DMS79 treated with DMSO at 0.1 percent for 48 hours (cell line): ENCODE results near the gene TNFAIP2.
"Not testable (repeated sequence)": the region's sequence is repeated elsewhere in the genome, so short reads cannot be mapped to it uniquely, and the experiment has no call there.

ENCODE experiments used
- DNase-seq: peaks from one replicate; lab custom pipeline; 2025; lab: John Stamatoyannopoulos, UW

Gene TNFAIP2

DNA sequence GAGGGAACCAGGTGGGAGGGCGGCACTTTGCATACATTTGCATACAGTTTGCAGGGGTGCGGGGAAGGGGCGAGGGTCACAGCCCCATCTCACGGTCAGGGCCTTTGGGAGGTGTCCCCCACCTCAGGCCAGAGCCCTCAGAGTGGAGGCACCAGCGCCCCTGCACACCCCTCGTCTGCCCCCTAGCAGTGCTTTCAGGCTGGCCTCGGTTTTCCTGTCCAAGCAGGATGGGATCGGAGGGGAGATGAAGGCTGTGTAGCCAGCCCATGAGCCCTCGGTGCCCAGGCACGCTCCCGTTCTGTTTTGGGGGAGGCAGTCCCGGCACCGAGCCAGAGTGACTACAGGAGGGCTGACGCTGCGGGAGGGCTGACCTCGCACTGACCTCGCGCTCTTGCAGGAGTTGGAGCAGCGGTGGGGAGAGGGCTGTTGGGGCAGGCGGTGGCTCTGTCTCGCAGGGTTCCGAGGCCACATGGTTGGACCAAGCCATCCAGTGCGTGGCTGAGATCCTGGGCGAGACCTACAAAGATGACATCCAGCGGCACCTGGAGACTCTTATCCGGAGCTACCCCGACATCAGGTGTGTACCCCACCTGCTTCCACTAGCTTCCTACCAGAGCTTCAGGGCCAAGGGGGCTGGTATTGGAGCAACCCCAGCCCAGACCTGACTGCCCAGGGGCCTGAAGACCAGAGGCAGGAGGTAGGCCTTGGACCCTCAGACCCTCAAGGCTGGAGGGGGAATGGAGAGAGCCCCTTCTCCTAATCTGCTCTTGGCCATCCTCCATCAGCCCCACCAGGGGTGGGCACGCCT lies 15.1 kb upstream of the TNFAIP2 start:
- DNase-seq, result no peak

DNA sequence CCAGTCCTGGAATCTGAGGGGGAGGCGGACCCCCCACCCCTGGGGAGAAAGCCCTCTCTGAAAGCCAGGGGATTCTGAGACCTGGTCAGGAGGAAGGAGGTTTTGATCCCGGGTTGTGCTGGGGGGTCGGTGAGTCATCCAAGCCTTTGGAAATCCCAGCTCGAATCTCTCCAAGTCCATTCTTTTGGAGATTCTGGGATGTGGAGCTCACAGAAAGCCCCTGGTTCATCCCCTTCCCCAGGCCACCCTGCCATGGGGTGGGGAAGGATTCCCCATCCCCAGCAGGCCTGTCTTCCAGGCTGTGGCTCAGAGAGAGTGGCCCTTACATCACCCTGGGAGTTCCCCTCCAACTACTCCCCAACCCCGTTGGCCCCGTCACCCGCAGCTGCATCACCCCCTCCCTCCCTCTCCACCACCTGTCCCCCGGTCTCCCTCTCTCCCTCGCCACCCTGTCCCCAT lies 14.5 kb upstream of the TNFAIP2 start:
- no peak for DNase-seq

DNA sequence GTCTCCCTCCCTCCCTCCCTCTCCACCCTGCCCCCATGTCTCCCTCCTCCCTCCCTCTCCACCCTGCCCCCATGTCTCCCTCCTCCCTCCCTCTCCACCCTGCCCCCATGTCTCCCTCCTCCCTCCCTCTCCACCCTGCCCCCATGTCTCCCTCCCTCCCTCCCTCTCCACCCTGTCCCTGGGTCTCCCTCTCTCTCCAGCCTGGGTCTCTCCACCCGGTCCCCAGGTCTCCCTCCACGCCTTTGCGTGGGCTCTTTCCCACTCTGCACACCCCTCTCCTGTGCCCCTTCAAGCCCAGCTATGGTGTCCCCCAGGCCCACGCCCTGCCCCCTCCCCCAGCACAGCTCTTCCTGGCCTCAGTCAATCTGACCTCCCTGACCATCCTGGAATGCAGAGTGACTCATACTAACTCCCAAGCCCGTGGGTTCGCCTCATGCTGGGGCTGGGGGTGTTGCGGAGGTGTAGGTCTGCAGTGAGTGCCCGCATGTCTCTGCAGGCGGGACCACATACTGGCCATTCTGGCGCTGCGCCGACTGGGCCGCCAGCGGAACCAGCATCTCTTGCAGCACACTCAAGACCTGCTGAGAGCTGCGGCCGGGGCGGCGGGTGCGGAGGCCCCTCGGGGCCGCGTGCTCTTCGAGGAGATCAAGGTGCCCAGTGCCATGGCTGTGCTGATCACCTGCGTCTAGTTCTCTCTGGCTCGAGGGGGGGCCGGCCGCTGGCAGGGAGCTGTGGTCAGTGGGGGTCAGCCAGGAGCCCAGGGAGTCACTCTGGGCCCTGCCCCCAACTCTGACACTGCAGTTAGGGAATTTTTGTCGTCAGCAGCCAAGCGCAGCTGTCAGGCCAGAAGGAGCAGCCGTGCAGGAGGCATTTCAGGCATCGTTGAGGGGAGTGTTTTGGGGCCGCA lies 13.5 kb upstream of the TNFAIP2 start:
- DNase-seq, result no peak

DNA sequence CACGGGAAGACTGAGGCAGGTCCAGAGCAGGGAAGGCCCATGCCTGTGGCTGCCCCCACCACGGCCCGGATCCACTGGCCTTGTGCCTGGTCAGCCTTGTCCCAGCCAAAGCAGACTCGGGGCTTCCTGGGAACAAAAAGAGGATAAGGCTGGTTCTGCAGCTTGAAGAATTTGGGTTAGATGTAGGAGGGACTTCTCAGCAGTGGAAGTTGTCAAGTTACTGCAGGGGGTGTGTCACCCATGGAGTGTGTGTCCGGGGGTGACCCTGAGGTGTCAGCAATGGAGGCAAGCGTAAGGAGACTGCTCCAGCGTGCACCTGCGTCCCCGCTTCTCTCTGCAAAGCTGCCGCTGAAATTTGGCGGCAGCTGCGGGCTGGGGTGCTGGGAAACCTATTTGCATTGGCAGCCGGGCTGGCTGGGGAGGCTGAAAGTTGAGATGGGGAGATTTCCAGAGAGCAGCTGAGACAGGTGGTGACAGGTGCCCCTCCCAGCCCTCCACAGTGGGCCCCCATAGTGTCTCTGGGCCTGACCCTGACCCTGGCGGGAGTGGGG lies 12.5 kb upstream of the TNFAIP2 start:
- DNase-seq, result no peak

DNA sequence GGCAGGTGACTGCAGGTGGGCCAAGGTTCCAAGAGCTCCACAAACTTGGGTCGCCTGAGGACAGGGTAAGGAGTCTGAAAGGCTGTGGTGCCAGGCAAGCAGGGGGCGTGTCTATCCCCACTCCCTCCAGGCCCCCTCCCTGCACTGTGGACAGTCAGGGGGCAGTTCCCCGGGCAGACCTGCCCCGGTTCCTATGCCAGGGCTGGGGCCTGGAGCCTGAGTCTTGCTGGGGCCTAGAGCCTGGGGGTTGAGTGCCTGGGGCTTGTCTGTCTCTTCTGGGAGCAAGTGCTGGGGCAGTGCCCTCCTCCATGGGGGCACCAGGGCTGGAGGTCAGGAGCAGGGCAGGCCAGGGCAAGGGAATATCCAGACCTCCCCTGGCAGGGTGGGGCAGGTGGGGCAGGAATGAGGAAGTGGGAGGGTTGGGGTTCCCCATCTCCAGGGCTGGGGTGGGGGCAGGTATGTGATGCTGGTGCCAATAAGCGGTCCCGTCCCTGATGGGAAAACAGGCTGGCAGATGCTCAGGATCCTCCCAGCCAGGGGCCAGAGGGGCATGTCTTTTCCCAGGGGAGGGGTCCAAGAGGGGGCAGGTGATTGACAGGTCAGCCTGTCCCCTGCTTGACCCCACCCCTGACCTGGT lies 11.9 kb upstream of the TNFAIP2 start:
- DNase-seq, result no peak

DNA sequence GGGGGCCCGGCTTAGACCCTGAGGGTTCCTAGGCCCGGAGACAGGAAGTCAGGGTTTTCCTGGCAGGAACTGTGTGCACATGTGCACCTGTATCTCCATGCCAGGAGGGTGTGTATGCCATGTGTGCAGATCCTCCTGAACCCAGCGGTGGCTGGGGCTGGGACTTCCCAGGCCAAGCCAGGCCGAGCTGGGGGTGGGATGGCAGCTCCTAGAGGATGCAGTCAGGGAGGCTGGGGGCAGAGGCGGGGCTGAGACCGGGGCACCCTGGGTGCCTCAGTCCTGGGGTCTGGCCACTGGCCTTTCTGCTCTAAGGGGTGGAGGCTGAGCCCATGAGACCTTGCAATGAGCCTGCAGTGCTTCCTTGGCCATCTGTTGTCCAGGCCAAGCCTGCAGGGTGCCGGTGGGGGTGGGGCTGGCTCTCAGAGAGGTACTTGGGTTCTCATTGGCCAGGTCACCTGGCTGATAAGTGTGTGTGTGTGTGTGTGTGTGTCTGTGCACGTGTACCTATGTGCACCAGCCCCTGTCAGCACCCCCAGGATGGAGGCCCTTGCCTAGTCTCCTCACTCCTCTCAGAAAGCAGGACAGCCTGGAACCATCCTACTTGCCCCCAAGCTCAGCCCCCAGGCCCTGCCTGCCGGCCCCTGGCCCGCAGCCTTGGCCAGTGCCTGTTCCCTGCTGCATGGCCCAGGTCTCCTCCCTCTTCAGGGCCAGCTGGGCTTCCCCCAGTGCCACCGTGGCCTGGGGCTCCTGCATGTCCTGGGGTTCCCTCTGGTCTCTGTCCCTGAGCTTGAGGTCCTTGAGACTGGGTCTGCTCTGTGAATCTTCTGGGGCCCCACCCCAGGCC lies 10.6 kb upstream of the TNFAIP2 start:
- DNase-seq, result no peak

DNA sequence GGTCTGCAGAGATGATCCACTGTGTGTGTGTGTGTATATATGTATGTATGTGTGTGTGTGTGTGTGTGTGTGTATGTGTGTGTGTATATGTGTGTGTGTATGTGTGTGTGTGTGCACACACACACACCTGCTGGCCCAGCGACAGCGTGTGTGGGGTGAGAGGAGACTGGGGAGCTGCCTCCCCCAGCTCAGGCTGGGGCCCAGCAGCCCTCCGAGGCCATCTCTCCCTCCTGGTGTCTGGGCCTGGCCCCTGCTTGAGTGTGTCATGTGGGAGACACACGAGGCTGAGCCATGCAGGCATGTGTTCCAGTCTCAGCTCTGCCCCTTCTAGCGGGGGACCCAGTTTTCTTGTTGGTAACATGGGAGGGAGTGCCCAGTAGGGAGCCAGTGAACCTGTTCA lies 10.0 kb upstream of the TNFAIP2 start:
- DNase-seq, result no peak

DNA sequence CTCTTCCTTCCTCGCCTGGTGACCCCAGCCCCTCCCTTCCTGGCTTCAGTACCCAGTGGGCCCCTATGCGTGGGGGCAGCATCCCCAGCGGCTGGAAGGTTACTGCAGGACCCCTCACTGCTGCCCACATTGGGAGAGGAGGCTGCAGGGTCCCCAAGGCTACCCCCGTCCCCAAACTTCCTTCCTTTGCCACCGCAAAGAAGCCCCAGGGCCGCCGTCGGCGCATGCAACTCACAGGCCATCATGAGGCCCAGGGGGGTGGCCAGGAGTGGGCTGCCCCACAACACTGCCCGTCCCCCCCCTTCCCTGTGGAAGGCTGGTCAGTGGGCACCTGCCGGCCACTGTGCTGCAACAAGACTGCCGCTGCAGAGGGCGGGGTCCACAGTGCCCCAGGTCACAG lies 9.5 kb upstream of the TNFAIP2 start:
- DNase-seq, result no peak

DNA sequence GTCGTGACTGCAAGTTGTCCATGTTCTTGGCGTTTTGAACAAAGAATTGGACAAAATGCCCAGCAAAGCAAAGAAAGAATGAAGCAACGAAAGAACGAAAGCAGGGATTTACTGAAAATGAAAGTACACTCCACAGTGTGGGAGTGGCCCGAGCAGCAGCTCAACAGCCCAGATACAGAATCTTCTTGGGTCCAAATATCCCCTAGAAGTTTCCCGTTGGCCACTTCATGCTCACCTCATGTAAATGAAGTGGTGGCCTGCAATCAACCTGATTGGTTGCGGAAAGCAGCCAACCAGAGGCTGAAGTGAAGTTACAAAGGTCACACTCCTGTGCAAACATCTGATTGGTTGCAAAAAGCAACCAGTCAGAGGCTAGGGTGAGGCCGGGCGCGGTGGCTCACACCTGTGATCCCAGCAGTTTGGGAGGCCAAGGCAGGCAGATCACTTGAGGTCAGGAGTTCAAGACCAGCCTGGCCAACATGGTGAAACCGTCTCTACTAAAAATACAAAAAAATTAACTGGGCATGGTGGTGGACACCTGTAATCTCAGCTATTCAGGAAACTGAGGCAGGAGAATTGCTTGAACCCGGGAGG lies 8.1 kb upstream of the TNFAIP2 start:
- DNase-seq, result not testable (repeated sequence)

DNA sequence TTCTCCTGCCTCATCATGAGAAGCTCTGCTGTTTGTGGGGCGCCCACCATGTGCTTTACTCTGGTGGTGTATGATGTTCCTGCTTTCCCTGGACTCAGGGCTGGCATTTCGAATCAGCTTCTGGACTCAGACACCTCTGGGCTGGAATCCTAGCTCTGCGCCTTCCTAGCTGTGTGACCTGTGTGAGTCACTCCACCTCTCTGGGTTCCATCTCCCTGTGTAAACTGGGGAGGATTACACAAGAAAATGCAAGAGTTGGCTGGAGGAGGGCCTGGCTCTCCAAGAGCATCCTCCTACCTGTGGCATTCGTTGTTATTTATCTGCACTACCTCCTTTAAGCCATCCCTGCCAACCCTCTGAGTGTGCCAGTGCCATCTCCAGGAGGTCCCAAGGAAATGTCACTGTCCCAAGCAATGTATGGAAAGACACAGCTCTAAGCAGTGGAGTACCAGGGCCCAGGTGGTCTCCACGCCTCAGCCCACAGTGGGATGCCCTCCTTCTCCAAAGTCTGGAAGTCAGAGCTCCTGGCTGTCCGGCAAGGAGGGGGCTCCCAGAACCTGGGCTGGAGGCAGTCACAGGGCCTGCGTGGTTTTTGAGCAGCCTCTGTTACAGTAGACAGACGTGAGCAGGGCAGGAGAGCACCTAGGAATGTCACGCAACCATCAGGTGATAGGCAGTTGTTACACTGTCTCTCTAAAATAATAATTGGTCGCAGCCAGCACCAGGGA lies 7.3 kb upstream of the TNFAIP2 start:
- DNase-seq, result no peak

DNA sequence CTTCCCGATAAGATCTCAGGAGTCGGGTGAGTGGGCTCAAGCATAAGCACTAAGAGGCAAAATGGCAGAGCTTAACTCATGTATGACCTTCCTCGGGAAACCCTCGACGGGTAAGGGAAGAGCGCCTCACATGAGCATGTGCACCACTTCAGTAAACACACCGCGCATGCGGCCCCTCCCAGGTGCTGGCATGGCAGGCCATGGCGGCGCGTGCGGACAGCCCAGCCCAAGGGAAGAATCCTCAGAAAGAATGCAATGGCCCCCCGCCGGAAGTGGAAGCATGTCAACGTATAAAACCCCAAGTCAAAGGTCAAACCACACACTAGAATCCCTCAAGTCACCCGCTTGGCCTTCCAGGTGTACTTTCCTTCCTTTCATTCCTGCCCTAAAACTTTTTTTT lies 6.6 kb upstream of the TNFAIP2 start:
- no peak for DNase-seq

DNA sequence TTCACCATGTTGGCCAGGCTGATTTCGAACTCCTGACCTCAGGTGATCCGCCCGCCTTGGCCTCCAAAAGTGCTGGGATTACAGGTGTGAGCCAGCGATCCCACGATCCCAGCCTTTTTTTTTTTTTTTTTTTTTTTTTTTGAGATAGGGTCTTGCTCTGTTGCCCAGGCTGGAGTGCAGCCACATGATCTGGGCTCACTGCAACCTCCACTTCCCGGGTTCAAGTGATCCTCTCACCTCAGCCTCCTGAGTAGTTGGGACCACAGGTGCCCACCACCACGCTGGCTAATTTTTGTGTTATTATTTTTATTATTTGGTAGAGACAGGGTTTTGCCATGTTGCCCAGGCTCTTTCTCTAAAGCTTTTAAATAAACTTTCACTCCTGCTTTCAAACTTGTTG lies 5.8 kb upstream of the TNFAIP2 start:
- DNase-seq, result not testable (repeated sequence)

DNA sequence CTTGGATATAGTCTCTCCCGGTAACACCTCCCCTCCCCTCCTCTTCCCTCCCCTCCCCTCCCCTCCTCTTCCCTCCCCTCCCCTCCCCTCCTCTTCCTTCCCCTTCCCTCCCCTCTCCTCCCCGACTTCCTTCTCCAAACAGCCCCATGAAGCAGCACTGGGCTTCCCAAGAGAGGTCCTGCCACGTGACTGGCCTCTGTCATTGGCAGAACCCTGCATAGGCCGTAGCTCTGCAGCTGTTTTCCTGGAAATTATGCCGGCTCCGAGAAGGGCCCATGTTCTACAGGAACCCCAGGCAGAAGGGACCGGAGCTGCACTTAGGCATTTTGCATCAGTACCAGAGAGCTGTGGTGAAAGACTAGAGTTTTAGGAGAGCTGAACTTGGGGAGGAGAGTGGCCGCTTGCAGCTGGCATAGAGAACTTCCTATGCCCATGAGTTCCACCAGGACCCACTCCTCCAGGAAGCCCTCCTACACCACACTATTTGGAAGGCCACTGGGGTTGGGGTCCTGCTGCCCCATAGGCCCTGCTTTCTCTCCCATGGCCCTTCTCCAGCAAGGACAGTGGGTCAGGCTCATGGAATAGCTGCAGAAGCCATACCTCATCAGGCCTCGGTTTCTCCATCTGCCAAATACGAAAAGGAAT lies 5.1 kb upstream of the TNFAIP2 start:
- no peak for DNase-seq

DNA sequence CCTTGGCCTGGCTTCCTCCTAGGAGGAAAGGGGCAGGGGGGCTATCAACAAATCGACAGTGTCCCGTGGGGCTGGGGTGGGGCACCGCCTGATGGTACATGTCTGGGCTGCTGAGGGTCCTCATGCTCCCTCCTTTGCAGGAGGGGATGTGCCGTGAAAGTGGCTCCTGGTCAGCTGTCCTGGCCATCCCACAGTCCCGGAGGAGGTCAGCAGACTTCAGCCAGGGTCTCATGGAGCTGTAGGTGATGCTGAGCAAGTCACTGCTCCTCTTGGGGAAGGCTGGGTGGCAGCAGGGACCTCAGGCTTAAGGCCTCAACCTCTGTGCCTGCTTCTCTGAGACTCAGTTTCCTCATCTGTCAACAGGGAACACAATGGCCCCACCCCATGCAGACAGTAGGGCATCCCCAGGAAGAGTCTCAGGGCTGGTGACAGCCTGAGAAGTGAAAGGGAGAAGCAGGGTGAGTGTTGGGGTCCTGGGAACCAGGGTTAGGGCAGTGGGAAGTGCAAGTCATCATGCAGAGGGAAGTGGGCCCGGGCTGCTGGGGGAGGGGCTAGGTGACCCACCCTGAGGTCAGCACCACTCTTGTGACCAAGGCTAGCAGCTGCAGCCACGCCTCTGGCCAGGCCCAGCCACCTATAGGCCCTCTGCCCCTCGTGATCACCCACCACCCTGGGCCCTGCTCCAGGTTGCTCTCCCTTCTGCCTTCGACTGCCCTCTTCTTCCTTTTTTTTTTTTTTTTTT lies 4.4 kb upstream of the TNFAIP2 start:
- DNase-seq, result no peak

DNA sequence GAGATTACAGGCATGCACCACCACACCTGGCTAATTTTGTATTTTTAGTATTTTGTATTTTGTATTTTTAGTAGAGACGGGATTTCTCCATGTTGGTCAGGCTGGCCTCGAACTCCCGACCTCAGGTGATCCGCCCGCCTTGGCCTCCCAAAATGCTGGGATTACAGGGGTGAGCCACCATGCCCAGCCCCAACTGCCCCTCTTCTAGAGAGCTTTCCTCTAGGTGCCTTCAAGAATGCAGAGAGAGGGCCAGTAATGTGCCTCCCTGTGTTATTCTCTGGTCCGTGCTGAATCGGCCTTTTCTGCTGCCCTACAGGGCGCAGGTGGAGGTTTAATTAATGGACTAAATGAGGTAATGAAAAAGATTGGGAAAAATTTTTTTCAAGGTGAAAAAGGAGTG lies 3.7 kb upstream of the TNFAIP2 start:
- DNase-seq, result not testable (repeated sequence)

DNA sequence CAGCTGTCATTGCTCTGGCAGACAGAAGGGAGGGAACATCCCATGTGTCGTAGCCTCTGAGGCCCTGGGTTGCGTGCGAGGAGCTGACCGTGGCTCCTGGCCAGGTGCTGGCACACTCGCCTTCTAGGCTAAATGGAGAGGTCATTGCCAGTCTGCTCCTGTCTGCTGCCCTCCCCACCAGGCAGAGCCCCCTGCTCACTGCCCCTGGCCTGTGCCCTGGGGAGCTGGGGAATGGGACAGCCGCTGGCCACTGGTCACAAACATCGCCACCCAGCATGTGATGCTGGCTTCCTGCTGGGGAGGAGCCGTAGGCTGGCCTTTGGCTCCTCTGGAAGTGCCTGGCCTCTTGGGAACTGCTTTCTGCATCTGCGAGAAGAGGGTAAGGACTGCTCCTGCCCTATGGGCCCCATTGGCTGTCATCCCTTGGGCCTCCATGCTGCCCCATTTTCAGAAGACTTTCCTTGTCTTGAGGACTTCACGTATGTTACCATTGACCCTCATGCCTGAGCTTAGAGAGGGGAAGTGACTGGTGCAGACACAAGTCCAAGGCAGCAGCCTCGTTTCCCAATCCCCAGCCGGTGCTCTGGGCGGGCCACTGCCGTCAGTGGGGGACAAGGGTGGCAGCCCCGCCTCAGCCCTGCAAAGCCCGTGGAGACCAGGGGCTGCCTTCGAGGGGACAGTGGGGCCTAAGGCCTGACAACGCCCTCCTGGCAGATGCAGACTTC lies 2.0 kb upstream of the TNFAIP2 start:
- DNase-seq, result peak; percentile 28

DNA sequence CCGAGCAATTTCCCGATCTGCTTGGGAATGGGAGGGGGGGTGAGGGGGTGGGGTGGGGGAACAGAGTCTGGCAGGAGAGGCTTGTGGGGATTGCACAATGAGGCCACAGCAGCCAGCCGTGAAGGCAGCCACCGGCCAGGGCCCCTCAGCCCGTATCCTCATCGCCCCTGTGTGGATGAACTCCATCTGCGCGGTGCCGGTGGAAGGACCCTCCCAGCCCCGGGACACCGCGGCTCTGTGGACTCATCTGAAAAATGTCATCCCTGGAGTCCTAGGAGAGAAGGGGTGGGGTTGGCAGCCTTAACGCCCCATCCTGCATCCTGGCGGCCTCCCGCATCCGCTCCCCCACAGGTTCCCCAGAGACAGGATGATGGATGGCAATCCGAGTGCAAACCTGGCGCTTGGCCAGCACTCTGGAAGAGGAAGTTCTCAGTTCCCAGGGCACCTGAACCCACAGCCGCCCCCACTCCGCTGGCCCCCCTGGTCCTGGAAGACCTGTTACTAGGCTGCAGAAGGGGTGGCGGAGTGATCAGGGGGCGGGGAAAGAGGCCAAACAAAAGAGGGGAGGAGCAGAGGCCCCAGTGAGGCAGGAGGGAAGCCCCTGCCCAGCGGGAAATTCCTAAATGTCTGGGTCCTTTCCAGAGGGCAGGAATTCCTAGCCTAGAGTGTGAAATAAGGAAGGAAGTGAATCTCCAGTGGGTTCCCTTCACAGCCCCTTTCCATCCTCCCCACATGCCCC lies 1.2 kb upstream of the TNFAIP2 start:
- peak; percentile 97 for DNase-seq

DNA sequence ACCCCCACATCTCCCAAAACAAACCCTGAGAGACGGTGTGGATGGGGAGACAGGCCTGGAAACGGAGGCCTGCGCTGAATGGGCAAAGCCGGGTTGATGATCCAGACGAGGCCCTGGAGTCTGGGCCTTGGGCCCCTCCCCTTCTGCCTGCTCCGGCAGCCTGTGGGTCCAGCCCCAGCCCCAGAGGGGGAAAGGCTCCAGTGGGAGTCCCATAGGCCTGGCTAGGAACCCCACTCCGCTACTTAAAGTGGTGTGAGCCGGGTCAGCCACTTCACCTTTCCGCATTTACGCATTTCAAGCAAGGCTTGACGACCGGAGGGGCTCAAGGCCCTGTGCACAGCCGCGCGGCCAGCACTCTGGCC lies 695 bp upstream of the TNFAIP2 start:
- peak; percentile 75 for DNase-seq
